H1 (cell line): ENCODE measurements around the gene SBNO2. TPM values are rescaled to one million over a fixed set of nuclear protein-coding genes. Genes with fewer than 3 reads are reported as not detected.

ENCODE experiments used
- CTCF ChIP-seq, 3 experiments: IDR thresholded peaks; 1 replicate in 2 of 3; 2 replicates in 1 of 3; pipeline versions ENCODE4 v1.5.1 to v1.6.1; 2011; ENCODE audit warnings: low read length in 3 of 3, mild to moderate bottlenecking in 3 of 3, inconsistent platforms in 2 of 3, low read depth in 1 of 3, moderate library complexity in 1 of 3; ENCODE audit not compliant: insufficient read depth in 1 of 3; ENCODE audit errors: control extremely low read depth in 1 of 3
- EP300 ChIP-seq, 2 experiments: IDR thresholded peaks; 1 replicate in 1 of 2; 2 replicates in 1 of 2; pipeline ENCODE4 v1.6.1; 2011 to 2012; ENCODE audit warnings: low read depth in 2 of 2, low read length in 2 of 2, mild to moderate bottlenecking in 2 of 2, borderline replicate concordance in 1 of 2, inconsistent platforms in 1 of 2, moderate library complexity in 1 of 2
- GTF2F1 ChIP-seq: IDR thresholded peaks from 2 replicates; pipeline ENCODE4 v1.6.1; 2012; ENCODE audit warnings: low read depth, low read length, improper control_type of control experiment, borderline replicate concordance
- JUN ChIP-seq: IDR thresholded peaks from 2 replicates; pipeline ENCODE4 v1.6.1; 2011; ENCODE audit warnings: low read depth, mild to moderate bottlenecking, improper control_type of control experiment, low read length
- POLR2A ChIP-seq, 2 experiments: IDR thresholded peaks; 1 replicate in 1 of 2; 2 replicates in 1 of 2; pipeline ENCODE4 v1.6.1; 2011; ENCODE audit warnings: low read depth in 2 of 2, low read length in 2 of 2, mild to moderate bottlenecking in 2 of 2; ENCODE audit errors: control extremely low read depth in 1 of 2
- RXRA ChIP-seq: IDR thresholded peaks from 2 replicates; pipeline ENCODE4 v1.6.1; 2011; ENCODE audit warnings: low read depth, mild to moderate bottlenecking, low read length, moderate library complexity; ENCODE audit not compliant: insufficient read depth
- SP1 ChIP-seq: IDR thresholded peaks from 2 replicates; pipeline ENCODE4 v1.6.1; 2011; ENCODE audit warnings: low read depth, low read length
- TBP ChIP-seq: IDR thresholded peaks from 2 replicates; pipeline ENCODE4 v1.6.1; 2011; ENCODE audit warnings: low read depth, low read length, improper control_type of control experiment
- TEAD4 ChIP-seq: IDR thresholded peaks from 2 replicates; pipeline ENCODE4 v1.6.1; 2012; ENCODE audit warnings: low read depth, low read length, inconsistent platforms, mixed read lengths
- polyA plus RNA-seq, 7 experiments: library from polyadenylated mRNA; depleted of rRNA in 3 of 7; stranded (reverse) in 5 of 7; unstranded in 2 of 7; fragments of >200 nt in 5 of 7; fragments of 200-250 nt in 2 of 7; gene quantifications; 1 replicate in 5 of 7; 2 replicates in 1 of 7; 4 replicates in 1 of 7; pipeline versions ENCODE4 v1.2.1 to v1.2.3, GENCODE V29; 2011 to 2013; ENCODE audit warnings: missing spikeins in 2 of 7, mixed read lengths in 2 of 7
- total RNA-seq: library from RNA; stranded (reverse); fragmentation: NEBNext Ultra II Directional; extraction: Animal tissue kit (Norgen Biotek cat#: 25700); gene quantifications from 2 replicates; pipeline ENCODE4 v1.2.1, GENCODE V29; 2021
- TF ChIP-seq, protein P1 (sequence below): IDR thresholded peaks from 2 replicates; pipeline ENCODE4 v1.6.1; 2011; ENCODE audit warnings: low read depth, mild to moderate bottlenecking, low read length; ENCODE audit not compliant: insufficient read depth

Gene SBNO2
- total and polyA plus RNA-seq, 2 of the 8 experiments (the other 6 are each of a cell fraction or from before 2014, with no cell fraction given) = 12.2 to 31.4 TPM

GRCh38 chr19:1116726-1117581 lies 57.1 kb downstream of the SBNO2 start (continued):
- TF ChIP-seq TBP (no peak), CTCF (IDR thresholded peaks at IDR 0.05; ENCODE audit: control extremely low read depth in 1 of 3, insufficient read depth in 1 of 3, low read depth in 1 of 3, low read length in 3 of 3) (no peak), SP1 (no peak), RXRA (no peak), POLR2A (IDR thresholded peaks at IDR 0.05; ENCODE audit: control extremely low read depth in 1 of 2, low read depth in 2 of 2, low read length in 2 of 2) (no peak), JUN (no peak), GTF2F1 (no peak), EP300 (IDR thresholded peaks at IDR 0.05; ENCODE audit: borderline replicate concordance in 1 of 2, low read depth in 2 of 2, low read length in 2 of 2) (no peak), TEAD4 (no peak)
- TF ChIP-seq, protein P1, sequence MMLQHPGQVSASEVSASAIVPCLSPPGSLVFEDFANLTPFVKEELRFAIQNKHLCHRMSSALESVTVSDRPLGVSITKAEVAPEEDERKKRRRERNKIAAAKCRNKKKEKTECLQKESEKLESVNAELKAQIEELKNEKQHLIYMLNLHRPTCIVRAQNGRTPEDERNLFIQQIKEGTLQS = no peak
